Omental fat pad (tissue), 4 donors: ENCODE measurements around the gene ACSS1. TPM values are rescaled to one million over a fixed set of nuclear protein-coding genes. Genes with fewer than 3 reads are reported as not detected.

Experiments used
- ATAC-seq: fragments of 150-250 bp; one replicate; pipeline ENCODE4 v1.9.1; 2016; ENCODE audit warnings: mild to moderate bottlenecking, moderate library complexity; ENCODE audit not compliant: low FRiP score
- DNase-seq: peaks from one replicate; pipeline ENCODE4 v3.0.0-alpha.2; 2019; ENCODE audit warnings: low spot score
- total RNA-seq, 4 donors: library from RNA; depleted of rRNA; stranded (reverse); fragments of >200 nt; gene quantifications; one replicate each; pipeline ENCODE4 v1.1.0, GENCODE V29; 2016
- TF ChIP-seq, protein P1 (sequence below), 3 donors: fragments of 450-650 bp; IDR thresholded peaks; one replicate each; pipeline ENCODE4 v1.5.1; 2016 to 2017; ENCODE audit warnings: antibody characterized with exemption in 3 of 3, mild to moderate bottlenecking in 3 of 3, moderate library complexity in 2 of 3

Gene ACSS1
- total RNA-seq, 4 donors from 2014 or later = 15.9 to 45.4 (median 19.0) TPM

- DNase-seq (no peak), ATAC-seq (no peak)
These were observed 74.0 kb downstream of the ACSS1 start for GRCh38 chr20:24983896-24984295.

GRCh38 chr20:24981790-24982189 lies 76.1 kb downstream of the ACSS1 start:
- DNase-seq = no peak
- ATAC-seq = no peak
- TF ChIP-seq, protein P1, sequence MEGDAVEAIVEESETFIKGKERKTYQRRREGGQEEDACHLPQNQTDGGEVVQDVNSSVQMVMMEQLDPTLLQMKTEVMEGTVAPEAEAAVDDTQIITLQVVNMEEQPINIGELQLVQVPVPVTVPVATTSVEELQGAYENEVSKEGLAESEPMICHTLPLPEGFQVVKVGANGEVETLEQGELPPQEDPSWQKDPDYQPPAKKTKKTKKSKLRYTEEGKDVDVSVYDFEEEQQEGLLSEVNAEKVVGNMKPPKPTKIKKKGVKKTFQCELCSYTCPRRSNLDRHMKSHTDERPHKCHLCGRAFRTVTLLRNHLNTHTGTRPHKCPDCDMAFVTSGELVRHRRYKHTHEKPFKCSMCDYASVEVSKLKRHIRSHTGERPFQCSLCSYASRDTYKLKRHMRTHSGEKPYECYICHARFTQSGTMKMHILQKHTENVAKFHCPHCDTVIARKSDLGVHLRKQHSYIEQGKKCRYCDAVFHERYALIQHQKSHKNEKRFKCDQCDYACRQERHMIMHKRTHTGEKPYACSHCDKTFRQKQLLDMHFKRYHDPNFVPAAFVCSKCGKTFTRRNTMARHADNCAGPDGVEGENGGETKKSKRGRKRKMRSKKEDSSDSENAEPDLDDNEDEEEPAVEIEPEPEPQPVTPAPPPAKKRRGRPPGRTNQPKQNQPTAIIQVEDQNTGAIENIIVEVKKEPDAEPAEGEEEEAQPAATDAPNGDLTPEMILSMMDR (IDR thresholded peaks at IDR 0.05) = no peak

More at GRCh38 chr20:24983896-24984295, 74.0 kb downstream of the ACSS1 start:
- TF ChIP-seq, protein P1 (IDR thresholded peaks at IDR 0.05) = no peak

DNA sequence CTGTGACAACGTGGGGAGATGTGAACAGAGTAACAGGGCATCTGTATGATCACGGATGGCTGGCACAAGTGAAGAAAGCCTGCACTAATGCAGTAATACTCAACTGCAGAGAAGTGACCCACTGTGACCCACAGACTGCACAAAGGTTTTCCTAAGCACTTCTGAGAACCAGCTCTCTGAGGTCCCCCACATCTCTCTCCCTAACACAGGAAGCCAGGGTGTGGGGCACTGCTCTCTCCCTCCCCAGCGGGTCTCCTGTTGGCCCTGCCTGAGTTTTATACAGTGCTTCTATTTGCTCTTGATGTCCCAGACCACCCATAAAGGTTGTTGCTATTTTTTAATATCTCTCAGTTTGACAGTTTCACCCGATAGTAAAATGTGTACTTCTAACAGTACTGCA lies 76.7 kb downstream of the ACSS1 start:
- DNase-seq (no peak), ATAC-seq (no peak)
- TF ChIP-seq, protein P1 (IDR thresholded peaks at IDR 0.05) = no peak

DNA sequence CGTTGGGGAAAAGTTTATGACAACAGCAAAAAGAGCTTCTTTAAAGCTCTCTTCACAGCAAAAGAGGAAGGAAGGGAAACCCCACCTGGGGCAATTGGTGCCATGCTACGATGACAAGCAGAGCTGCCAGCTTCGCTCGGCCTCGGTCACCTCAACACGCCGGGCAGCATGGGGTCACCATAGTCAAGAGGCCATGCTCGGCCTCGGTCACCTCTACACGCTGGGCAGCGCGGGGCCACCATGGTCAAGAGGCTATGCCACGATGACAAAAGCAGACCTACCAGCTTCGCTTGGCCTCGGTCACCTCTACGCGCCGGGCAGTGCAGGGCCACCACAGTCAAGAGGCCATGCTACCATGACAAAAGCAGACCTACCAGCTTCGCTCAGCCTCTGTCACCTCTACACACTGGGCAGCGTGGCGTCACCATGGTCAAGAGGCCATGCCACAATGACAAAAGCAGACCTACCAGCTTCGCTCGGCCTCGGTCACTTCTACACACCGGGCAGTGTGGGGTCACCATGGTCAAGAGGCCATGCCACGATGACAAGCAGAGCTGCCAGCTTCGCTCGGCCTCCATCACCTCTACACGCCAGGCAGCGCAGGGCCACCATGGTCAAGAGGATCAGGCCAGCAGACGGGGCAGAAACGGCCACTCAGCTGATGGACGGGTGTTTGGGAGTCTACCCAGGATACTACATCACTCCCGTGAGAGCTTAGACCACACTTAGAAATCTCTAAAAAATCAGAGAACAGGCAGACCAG lies 77.5 kb downstream of the ACSS1 start:
- DNase-seq = no peak
- no peak for ATAC-seq
- TF ChIP-seq, protein P1 (IDR thresholded peaks at IDR 0.05) = no peak

GRCh38 chr20:24979036-24979960 lies 78.6 kb downstream of the ACSS1 start:
- ATAC-seq = no peak
- no peak for DNase-seq
- TF ChIP-seq, protein P1 (IDR thresholded peaks at IDR 0.05) = no peak

- ATAC-seq (no peak), DNase-seq (no peak)
- TF ChIP-seq, protein P1 (IDR thresholded peaks at IDR 0.05) = no peak
These were observed 79.4 kb downstream of the ACSS1 start for GRCh38 chr20:24978513-24978912.
